ENCODE data around the gene LYL1. TPM values are rescaled to one million over a fixed set of nuclear protein-coding genes. Genes with fewer than 3 reads are reported as not detected.

LYL1 gene
- total RNA-seq, 1 donor from 2014 or later, result 27.2 TPM

GRCh38 chr19:13104848-13105711, 2.4 kb upstream of the LYL1 start:
- peak overlapping the region; percentile 63 for H3K4me3 ChIP-seq
- H3K4me1 ChIP-seq, result peaks cover 54% of the 10 kb centered on the region
- no peaks in the 10 kb centered on the region for H3K9me3 ChIP-seq
- no peaks in the 10 kb centered on the region for H3K27me3 ChIP-seq (ENCODE audit: low read depth)
- intact Hi-C loops (cut with DNase I), result no loop called here
- H3K27ac ChIP-seq, result peak overlapping the region; percentile 96
- H3K36me3 ChIP-seq, result peaks cover 24% of the 10 kb centered on the region
- TF ChIP-seq, protein P1, sequence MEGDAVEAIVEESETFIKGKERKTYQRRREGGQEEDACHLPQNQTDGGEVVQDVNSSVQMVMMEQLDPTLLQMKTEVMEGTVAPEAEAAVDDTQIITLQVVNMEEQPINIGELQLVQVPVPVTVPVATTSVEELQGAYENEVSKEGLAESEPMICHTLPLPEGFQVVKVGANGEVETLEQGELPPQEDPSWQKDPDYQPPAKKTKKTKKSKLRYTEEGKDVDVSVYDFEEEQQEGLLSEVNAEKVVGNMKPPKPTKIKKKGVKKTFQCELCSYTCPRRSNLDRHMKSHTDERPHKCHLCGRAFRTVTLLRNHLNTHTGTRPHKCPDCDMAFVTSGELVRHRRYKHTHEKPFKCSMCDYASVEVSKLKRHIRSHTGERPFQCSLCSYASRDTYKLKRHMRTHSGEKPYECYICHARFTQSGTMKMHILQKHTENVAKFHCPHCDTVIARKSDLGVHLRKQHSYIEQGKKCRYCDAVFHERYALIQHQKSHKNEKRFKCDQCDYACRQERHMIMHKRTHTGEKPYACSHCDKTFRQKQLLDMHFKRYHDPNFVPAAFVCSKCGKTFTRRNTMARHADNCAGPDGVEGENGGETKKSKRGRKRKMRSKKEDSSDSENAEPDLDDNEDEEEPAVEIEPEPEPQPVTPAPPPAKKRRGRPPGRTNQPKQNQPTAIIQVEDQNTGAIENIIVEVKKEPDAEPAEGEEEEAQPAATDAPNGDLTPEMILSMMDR (IDR thresholded peaks at IDR 0.05), result peak; percentile 14
- ATAC-seq (peak; percentile 1 to 2), DNase-seq (peak; percentile 51)

GRCh38 chr19:13104360-13104847, 1.7 kb upstream of the LYL1 start:
- peak; percentile 79 for DNase-seq
- peak; percentile 35 to 47 for ATAC-seq
- no peaks in the 10 kb centered on the region for H3K9me3 ChIP-seq

DNA sequence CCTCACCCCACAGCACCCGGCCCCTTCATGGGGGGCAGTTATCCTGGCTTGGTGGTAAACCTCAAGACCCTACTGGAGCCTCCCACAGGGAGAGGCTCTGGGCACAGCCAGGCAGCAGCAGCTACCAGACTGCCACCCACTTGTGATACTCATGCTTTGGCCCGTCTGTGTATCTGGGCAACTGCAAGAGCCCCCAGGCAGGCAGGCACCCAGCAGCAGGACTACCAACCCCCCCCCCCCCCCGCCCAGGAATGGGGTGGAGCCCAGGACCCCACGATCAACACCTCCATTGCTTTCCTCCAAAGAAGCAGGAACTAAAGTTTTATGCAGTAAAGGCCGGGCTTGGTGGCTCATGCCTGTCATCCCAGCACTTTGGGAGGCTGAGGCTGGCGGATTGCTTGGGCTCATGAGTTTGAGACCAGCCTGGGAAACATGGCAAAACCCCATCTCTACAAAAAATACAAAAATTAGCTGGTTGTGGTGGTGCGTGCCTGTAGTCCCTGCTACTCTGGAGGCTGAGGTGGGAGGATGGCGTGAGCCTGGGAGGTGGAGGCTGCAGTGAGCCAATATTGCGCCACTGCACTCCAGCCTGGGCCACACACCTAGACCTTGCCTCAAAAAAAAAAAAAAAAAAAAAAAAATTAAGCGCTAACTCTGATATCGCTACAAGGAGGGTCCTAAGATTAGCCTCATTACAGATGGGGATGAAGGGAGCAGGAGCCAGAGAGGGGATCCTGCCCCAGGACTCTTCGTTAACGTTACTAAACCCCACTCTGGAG, 1.1 kb upstream of the LYL1 start:
- Histone ChIP-seq H3K27ac (peak overlapping the region; percentile 96), H3K4me1 (peaks cover 65% of the 10 kb centered on the region), H3K36me3 (peaks cover 13% of the 10 kb centered on the region), H3K9me3 (no peaks in the 10 kb centered on the region), H3K27me3 (ENCODE audit: low read depth) (no peaks in the 10 kb centered on the region), H3K4me3 (peak overlapping the region; percentile 63)
- TF ChIP-seq, protein P1 (IDR thresholded peaks at IDR 0.05), result no peak
- intact Hi-C loops (cut with DNase I), result no loop called here
- peak; percentile 39 for DNase-seq
- ATAC-seq, result no peak

More at GRCh38 chr19:13104360-13104847, 1.7 kb upstream of the LYL1 start:
- H3K27me3 ChIP-seq (ENCODE audit: low read depth), result no peaks in the 10 kb centered on the region
- peaks cover 60% of the 10 kb centered on the region for H3K4me1 ChIP-seq
- TF ChIP-seq, protein P1 (IDR thresholded peaks at IDR 0.05), result peak; percentile 84
- intact Hi-C loops (cut with DNase I), result no loop called here
- peak overlapping the region; percentile 63 for H3K4me3 ChIP-seq
- peaks cover 17% of the 10 kb centered on the region for H3K36me3 ChIP-seq
- H3K27ac ChIP-seq, result peak overlapping the region; percentile 96

DNA sequence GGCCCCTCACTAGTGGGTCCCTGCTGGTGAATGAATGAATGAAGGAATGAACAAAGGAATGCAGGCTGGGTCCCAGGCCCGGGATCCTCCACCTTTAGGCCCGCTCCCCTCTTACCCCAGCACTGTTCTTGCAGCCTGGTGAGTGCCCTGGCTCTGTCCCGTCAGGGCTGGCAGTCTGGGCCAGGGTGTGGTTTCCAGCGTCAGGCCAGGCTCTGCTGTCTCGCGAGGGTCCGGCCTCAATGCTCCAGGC, 317 bp downstream of the LYL1 start:
- peak overlapping the region; percentile 96 for H3K27ac ChIP-seq
- peak overlapping the region; percentile 63 for H3K4me3 ChIP-seq
- no peaks in the 10 kb centered on the region for H3K27me3 ChIP-seq (ENCODE audit: low read depth)
- no peak for DNase-seq
- TF ChIP-seq, protein P1 (IDR thresholded peaks at IDR 0.05), result no peak
- peaks cover 10% of the 10 kb centered on the region for H3K36me3 ChIP-seq
- ATAC-seq, result no peak
- intact Hi-C loops (cut with DNase I), result no loop called here
- peaks cover 75% of the 10 kb centered on the region for H3K4me1 ChIP-seq
- H3K9me3 ChIP-seq, result no peaks in the 10 kb centered on the region

- DNase-seq, result no peak
- peaks cover 80% of the 10 kb centered on the region for H3K4me1 ChIP-seq
- TF ChIP-seq, protein P1 (IDR thresholded peaks at IDR 0.05), result no peak
- H3K4me3 ChIP-seq, result peak overlapping the region; percentile 63
- ATAC-seq, result no peak
- H3K9me3 ChIP-seq, result no peaks in the 10 kb centered on the region
- H3K27ac ChIP-seq, result peak overlapping the region; percentile 96
- intact Hi-C loops (cut with DNase I), result no loop called here
- H3K36me3 ChIP-seq, result peaks cover 6% of the 10 kb centered on the region
- no peaks in the 10 kb centered on the region for H3K27me3 ChIP-seq (ENCODE audit: low read depth)
These were observed 855 bp downstream of the LYL1 start for GRCh38 chr19:13101590-13102415.
